Small intestine (tissue), 7 donors: ENCODE data around the gene BRPF1. TPM values are rescaled to one million over a fixed set of nuclear protein-coding genes. Genes with fewer than 3 reads are reported as not detected.

Source experiments
- DNase-seq, 2 donors: peaks; one replicate each; pipeline versions ENCODE4 v3.0.0 to v3.0.0-alpha.2; 2013
- FAIRE-seq: peaks from 2 replicates; lab custom pipeline; 2012; peaks lifted over from hg19 to GRCh38; lab: Jason Lieb, UNC
- H3K27ac ChIP-seq, 3 donors: one replicate each; pipeline ENCODE4 v1.5.1; 2013; ENCODE audit warnings: low read length in 2 of 3, mild to moderate bottlenecking in 2 of 3, control low read depth in 1 of 3, inconsistent platforms in 1 of 3, low read depth in 1 of 3, moderate library complexity in 1 of 3
- H3K27me3 ChIP-seq, 3 donors: one replicate each; pipeline ENCODE4 v1.6.1; 2013; ENCODE audit warnings: low read length in 3 of 3, inconsistent platforms in 1 of 3; ENCODE audit not compliant: control insufficient read depth in 3 of 3, insufficient read depth in 3 of 3
- H3K36me3 ChIP-seq, 3 donors: one replicate each; pipeline ENCODE4 v1.6.1; 2013; ENCODE audit warnings: low read length in 3 of 3, inconsistent platforms in 1 of 3, low read depth in 1 of 3, mild to moderate bottlenecking in 1 of 3, moderate library complexity in 1 of 3; ENCODE audit not compliant: control insufficient read depth in 3 of 3, insufficient read depth in 2 of 3
- H3K4me1 ChIP-seq, 3 donors: one replicate each; pipeline ENCODE4 v1.6.1; 2013; ENCODE audit warnings: low read length in 2 of 3, inconsistent platforms in 1 of 3, low read depth in 1 of 3, mild to moderate bottlenecking in 1 of 3, moderate library complexity in 1 of 3; ENCODE audit not compliant: control insufficient read depth in 3 of 3, insufficient read depth in 2 of 3
- H3K4me3 ChIP-seq, 3 donors: one replicate each; pipeline ENCODE4 v1.5.1; 2013; ENCODE audit warnings: low read length in 3 of 3, control low read depth in 1 of 3, inconsistent platforms in 1 of 3, low read depth in 1 of 3, mild to moderate bottlenecking in 1 of 3, moderate library complexity in 1 of 3
- H3K9me3 ChIP-seq, 2 donors: one replicate each; pipeline ENCODE4 v1.6.1; 2013; ENCODE audit warnings: low read depth in 1 of 2, low read length in 1 of 2; ENCODE audit not compliant: control insufficient read depth in 2 of 2, insufficient read depth in 1 of 2
- WGBS, 3 donors: extraction: QIAGEN DNeasy Blood & Tissue Kit; methylation state at CpG; one replicate each; pipeline ENCODE4 v1.1.7; 2013; 5-methylcytosine and 5-hydroxymethylcytosine counted together
- polyA plus RNA-seq, 4 donors: library from polyadenylated mRNA; stranded (reverse) in 3 of 4; unstranded in 1 of 4; fragments of 200-250 nt in 3 of 4; fragments of 120-200 nt in 1 of 4; gene quantifications; one replicate each; pipeline versions ENCODE4 v1.2.1 to v1.2.3, GENCODE V29; 2013
- donor health status: healthy with polysubstance abuse.
- donor health status: control.
- donor health status: control.
- donor health status: Bipolar disorder and iron deficiency.
- donor health status: healthy.

Gene BRPF1
- polyA plus RNA-seq, 4 donors = 5.1 to 16.0 (median 7.6) TPM

DNA sequence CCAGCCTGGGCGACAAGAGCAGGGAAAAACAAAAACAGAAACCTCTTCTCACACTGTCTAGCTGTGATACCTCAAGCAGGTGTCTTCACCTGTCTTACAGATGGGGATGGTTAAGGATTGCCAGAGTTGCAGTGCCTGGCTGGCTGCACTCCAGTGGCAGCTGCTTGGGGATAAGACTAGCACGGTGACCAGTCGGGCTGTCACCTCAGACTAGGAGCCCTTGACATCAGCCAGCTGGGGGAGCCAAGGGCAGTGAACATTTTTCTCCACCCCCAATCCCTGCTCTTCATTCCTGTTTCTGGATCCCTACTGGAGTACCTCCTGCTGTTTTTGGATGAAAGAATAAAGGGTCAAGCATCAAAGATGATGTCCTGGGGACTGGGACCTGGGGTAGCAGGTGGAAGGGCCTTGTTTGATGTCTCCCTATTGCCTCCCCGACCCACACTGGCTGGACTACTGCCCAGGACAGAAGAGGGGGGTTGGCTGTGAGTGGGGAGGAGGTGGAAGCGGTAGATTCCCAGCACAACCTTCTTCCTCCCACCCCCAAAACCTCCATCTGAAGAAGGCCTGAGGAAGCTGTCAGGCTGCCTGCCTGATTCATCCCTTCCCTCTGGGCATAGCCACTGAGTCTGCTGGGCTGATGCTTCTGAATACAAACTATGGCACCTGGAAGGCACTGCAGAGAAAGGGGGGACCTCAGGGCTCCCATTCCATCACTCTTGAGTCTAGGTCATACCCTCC, 34.9 kb upstream of the BRPF1 start:
- FAIRE-seq = no peak
- H3K27me3 ChIP-seq = no peaks in the 10 kb centered on the region
- H3K27ac ChIP-seq = no peak overlapping the region
- whole genome bisulfite sequencing, 3 donors = 72 to 78% (median 73%) methylated on average over 5 of the region's 5 CpGs
- H3K9me3 ChIP-seq = no peaks in the 10 kb centered on the region
- peaks cover 9 to 74% (median 22%) of the 10 kb centered on the region in 3 donors for H3K36me3 ChIP-seq
- no peak overlapping the region for H3K4me3 ChIP-seq
- DNase-seq = no peak
- no peaks in the 10 kb centered on the region for H3K4me1 ChIP-seq

- 74 to 87% (median 86%) methylated on average over 4 of the region's 4 CpGs for WGBS, 3 donors
- no peaks in the 10 kb centered on the region for H3K4me1 ChIP-seq
- no peak for FAIRE-seq
- no peaks in the 10 kb centered on the region for H3K27me3 ChIP-seq
- no peak overlapping the region for H3K4me3 ChIP-seq
- DNase-seq = no peak
- no peaks in the 10 kb centered on the region for H3K9me3 ChIP-seq
- H3K36me3 ChIP-seq = peaks cover 15 to 70% (median 22%) of the 10 kb centered on the region in 3 donors
- no peak overlapping the region for H3K27ac ChIP-seq
Measured at GRCh38 chr3:9697892-9698291, 33.6 kb upstream of the BRPF1 start.

GRCh38 chr3:9698293-9698692, 33.2 kb upstream of the BRPF1 start:
- Histone ChIP-seq H3K4me3 (no peak overlapping the region), H3K36me3 (peaks cover 15 to 70% (median 22%) of the 10 kb centered on the region in 3 donors), H3K27me3 (no peaks in the 10 kb centered on the region), H3K27ac (no peak overlapping the region), H3K4me1 (no peaks in the 10 kb centered on the region), H3K9me3 (no peaks in the 10 kb centered on the region)
- FAIRE-seq (no peak), DNase-seq (no peak)
- 92 to 95% (median 95%) methylated on average over 3 of the region's 3 CpGs for WGBS, 3 donors

DNA sequence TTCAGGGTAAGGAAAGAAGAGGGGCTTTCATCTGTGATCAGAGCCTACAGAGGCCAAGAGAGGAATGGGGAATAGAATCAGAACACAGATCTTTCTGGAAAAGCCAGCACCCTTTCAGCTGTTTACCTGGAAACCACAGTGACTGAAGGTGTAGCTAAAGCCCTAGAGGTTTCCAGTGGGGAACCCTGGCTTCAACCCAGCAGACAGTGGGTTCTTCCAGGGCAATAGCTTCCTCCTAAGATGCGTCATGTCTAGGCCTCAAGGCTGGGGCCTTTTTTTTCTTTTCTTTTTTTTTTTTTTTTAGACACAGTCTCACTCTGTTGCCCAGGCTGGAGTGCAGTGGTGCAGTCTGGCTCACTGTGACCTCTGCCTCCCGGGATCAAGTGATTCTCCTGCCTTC, 31.0 kb upstream of the BRPF1 start:
- H3K27ac ChIP-seq = no peak overlapping the region
- no peaks in the 10 kb centered on the region for H3K9me3 ChIP-seq
- DNase-seq (no peak), FAIRE-seq (no peak)
- H3K36me3 ChIP-seq = peaks cover 5 to 54% (median 12%) of the 10 kb centered on the region in 3 donors
- 90 to 94% (median 92%) methylated on average over 2 of the region's 2 CpGs for WGBS, 3 donors
- peaks cover 0 to 18% (median 0%) of the 10 kb centered on the region in 3 donors for H3K27me3 ChIP-seq
- no peak overlapping the region for H3K4me3 ChIP-seq
- H3K4me1 ChIP-seq = peaks cover 3 to 13% (median 13%) of the 10 kb centered on the region in 3 donors

DNA sequence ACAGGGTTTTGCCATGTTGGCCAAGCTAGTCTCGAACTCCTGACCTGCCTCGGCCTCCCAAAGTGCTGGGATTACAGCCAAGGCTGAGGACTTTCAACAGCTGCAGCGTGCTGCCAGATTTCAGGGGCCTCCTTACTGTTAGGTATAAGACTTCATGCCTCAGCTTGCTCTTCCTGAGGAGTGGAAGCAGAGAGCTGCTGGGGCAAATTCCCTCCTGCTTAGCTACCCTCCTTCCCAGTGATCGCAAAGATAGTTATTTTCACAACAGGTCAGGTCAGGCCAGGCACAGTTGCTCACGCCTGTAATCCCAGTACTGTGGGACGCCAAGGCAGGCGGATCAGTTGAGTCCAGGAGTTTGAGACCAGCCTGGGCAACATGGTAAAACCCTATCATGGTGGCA, 30.5 kb upstream of the BRPF1 start:
- Histone ChIP-seq H3K27ac (no peak overlapping the region), H3K4me1 (peaks cover 3 to 13% (median 13%) of the 10 kb centered on the region in 3 donors), H3K27me3 (peaks cover 0 to 19% (median 0%) of the 10 kb centered on the region in 3 donors), H3K9me3 (no peaks in the 10 kb centered on the region), H3K4me3 (no peak overlapping the region), H3K36me3 (peaks cover 5 to 50% (median 12%) of the 10 kb centered on the region in 3 donors)
- 88 to 93% (median 93%) methylated on average over 7 of the region's 7 CpGs for WGBS, 3 donors
- FAIRE-seq (no peak), DNase-seq (no peak)

- Histone ChIP-seq H3K4me1 (peaks cover 3 to 13% (median 13%) of the 10 kb centered on the region in 3 donors), H3K9me3 (no peaks in the 10 kb centered on the region), H3K27ac (no peak overlapping the region), H3K36me3 (peaks cover 5 to 43% (median 12%) of the 10 kb centered on the region in 3 donors), H3K4me3 (no peak overlapping the region), H3K27me3 (peaks cover 0 to 19% (median 0%) of the 10 kb centered on the region in 3 donors)
- FAIRE-seq (no peak), DNase-seq (no peak)
- WGBS, 3 donors = 94 to 98% (median 94%) methylated on average over 10 of the region's 10 CpGs
Measured at GRCh38 chr3:9701711-9702110, 29.8 kb upstream of the BRPF1 start.

- H3K9me3 ChIP-seq = no peaks in the 10 kb centered on the region
- FAIRE-seq (no peak), DNase-seq (no peak)
- H3K27ac ChIP-seq = no peak overlapping the region
- WGBS, 3 donors = 82 to 91% (median 89%) methylated on average over 4 of the region's 4 CpGs
- peaks cover 5 to 27% (median 7%) of the 10 kb centered on the region in 3 donors for H3K36me3 ChIP-seq
- peaks cover 0 to 19% (median 0%) of the 10 kb centered on the region in 3 donors for H3K27me3 ChIP-seq
- H3K4me1 ChIP-seq = peaks cover 3 to 13% (median 13%) of the 10 kb centered on the region in 3 donors
- H3K4me3 ChIP-seq = no peak overlapping the region
Measured at GRCh38 chr3:9703240-9703639, 28.3 kb upstream of the BRPF1 start.

- DNase-seq (peak in 1 of 2 donors; percentile 17), FAIRE-seq (no peak)
- peaks cover 0 to 19% (median 0%) of the 10 kb centered on the region in 3 donors for H3K27me3 ChIP-seq
- no peak within 1 kb of the TSS for H3K27ac ChIP-seq
- H3K4me1 ChIP-seq = peaks cover 3 to 13% (median 13%) of the 10 kb centered on the region in 3 donors
- 1 to 7% (median 3%) methylated on average over 33 to 56 of the region's 56 CpGs for WGBS, 3 donors
- H3K9me3 ChIP-seq = no peaks in the 10 kb centered on the region
- H3K4me3 ChIP-seq = peak within 1 kb of the TSS in 2 of 3 donors; percentile 19 to 27
- peaks cover 3 to 23% (median 5%) of the 10 kb centered on the region in 3 donors for H3K36me3 ChIP-seq
Measured at GRCh38 chr3:9703736-9704346, 27.7 kb upstream of the BRPF1 start, which contains the start of gene CPNE9. TSS of gene CPNE9 (plus strand) at chr3:9703833. CDS start at chr3:9703997, 164 bp downstream.
